ENCODE measurements around the gene FXR2. TPM values are rescaled to one million over a fixed set of nuclear protein-coding genes. Genes with fewer than 3 reads are reported as not detected.

FXR2 gene
- total and polyA plus RNA-seq, 2 donors from 2014 or later = 29.3 to 59.2 TPM

DNA sequence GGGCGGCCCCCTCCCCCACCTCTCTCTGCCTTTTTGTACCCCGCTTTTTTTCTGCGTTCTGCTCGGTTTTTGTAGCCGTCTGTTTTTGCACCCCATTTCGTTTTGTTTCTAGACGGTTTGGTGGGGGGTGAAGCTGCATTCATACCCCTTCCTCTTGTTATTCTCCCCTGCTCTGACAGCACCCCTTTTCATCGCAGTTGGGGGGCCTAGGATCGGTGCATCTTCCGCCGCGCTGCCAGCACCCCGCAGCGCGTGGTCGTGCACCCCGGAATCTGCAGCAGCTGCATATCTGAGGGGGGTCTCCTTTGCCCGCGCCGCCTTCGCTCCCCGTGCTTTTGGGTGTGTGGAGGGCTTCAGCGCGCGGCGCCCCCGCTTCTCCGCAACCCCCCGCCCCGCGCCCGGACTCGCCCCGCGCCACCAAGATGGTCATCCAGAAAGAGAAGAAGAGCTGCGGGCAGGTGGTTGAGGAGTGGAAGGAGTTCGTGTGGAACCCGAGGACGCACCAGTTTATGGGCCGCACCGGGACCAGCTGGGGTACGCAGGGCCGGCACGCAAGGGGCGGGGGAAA is 36.5 kb upstream of the FXR2 start:
- intact Hi-C loops (cut with DNase I) = no loop called here
- no peaks in the 10 kb centered on the region for H3K36me3 ChIP-seq (ENCODE audit: control insufficient read depth in 2 of 3, insufficient read depth in 3 of 3, low read length in 3 of 3)
- FAIRE-seq = no peak
- H3K9ac ChIP-seq (ENCODE audit: low read length in 3 of 3) = peak overlapping the region in 1 of 3 donors; percentile 51
- peak overlapping the region; percentile 26 to 71 (median 47) for H3K4me3 ChIP-seq (ENCODE audit: low read length in 3 of 3)
- H3K27me3 ChIP-seq (ENCODE audit: control insufficient read depth, insufficient read depth, low read length) = no peaks in the 10 kb centered on the region
- TF ChIP-seq, protein P1, sequence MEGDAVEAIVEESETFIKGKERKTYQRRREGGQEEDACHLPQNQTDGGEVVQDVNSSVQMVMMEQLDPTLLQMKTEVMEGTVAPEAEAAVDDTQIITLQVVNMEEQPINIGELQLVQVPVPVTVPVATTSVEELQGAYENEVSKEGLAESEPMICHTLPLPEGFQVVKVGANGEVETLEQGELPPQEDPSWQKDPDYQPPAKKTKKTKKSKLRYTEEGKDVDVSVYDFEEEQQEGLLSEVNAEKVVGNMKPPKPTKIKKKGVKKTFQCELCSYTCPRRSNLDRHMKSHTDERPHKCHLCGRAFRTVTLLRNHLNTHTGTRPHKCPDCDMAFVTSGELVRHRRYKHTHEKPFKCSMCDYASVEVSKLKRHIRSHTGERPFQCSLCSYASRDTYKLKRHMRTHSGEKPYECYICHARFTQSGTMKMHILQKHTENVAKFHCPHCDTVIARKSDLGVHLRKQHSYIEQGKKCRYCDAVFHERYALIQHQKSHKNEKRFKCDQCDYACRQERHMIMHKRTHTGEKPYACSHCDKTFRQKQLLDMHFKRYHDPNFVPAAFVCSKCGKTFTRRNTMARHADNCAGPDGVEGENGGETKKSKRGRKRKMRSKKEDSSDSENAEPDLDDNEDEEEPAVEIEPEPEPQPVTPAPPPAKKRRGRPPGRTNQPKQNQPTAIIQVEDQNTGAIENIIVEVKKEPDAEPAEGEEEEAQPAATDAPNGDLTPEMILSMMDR (IDR thresholded peaks at IDR 0.05; ENCODE audit: borderline replicate concordance, extremely low read depth, insufficient read depth) = no peak
- H3K27ac ChIP-seq (ENCODE audit: low read depth in 2 of 2, low read length in 2 of 2) = no peak overlapping the region
- peaks cover 0 to 6% (median 0%) of the 10 kb centered on the region in 3 donors for H3K4me1 ChIP-seq (ENCODE audit: control insufficient read depth in 2 of 3, insufficient read depth in 2 of 3, low read depth in 1 of 3, low read length in 3 of 3)
- DNase-seq = peak in 1 of 5 donors; percentile 66
- no peaks in the 10 kb centered on the region for H3K9me3 ChIP-seq (ENCODE audit: control insufficient read depth in 2 of 3, insufficient read depth in 1 of 3, low read length in 3 of 3)

DNA sequence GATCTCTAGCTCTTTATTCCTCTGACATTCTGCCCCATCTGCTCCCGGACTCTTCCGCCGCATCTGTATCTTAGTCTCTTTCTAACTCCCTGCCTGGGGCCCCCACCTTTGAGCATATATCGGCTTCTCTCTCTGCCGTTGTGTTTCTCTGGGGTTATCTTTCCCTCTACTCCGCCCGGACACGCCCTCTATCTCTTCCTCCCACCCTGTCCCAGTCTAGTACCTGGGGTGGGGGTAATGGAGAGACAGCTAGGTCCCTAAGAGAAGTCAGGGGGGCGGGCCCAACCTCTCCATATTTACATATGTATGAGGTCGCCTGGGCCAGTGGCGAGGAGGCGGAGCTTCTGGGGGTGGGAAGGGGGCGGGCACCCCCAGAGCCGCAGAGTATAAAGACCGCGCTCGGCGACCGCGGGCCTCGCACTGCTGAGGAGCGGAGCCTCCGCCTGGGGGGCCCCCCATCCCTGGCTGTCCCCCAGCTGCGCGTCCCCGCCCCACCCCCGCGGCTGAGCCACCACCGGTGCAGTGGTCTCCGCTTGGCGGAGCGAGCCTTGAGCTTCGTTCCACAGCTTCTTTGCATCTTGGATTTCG is 35.9 kb upstream of the FXR2 start, which contains the start of gene ATP1B2:
TSS of gene ATP1B2 (plus strand) at position 418 of the 588 bp plus-strand sequence. CDS start 593 bp downstream, outside the sequence.
- no peaks in the 10 kb centered on the region for H3K27me3 ChIP-seq (ENCODE audit: control insufficient read depth, insufficient read depth, low read length)
- no peak for FAIRE-seq
- H3K27ac ChIP-seq (ENCODE audit: low read depth in 2 of 2, low read length in 2 of 2) = no peak within 1 kb of the TSS

DNA sequence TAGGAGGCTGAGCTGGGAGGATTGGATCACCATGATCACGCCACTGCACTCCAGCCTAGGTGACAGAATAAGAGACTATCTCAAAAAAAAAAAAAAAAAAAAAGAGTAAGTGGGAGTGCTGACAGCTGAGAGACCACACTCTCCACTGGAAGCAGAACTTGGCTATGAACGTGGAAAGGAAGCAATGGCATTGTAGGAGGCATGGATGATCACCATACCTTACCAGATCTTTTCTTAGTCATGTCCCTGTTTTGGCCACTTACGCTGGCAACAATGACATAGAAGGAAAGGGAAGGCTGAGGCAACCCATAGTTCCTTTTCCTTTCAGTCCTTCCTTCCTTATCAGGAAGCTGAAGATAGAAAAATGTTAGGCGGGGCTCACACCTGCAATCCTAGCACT is 32.3 kb upstream of the FXR2 start:
- Histone ChIP-seq H3K9ac (ENCODE audit: low read length in 3 of 3) (no peak overlapping the region), H3K27ac (ENCODE audit: low read depth in 2 of 2, low read length in 2 of 2) (no peak overlapping the region), H3K4me3 (ENCODE audit: low read length in 3 of 3) (no peak overlapping the region), H3K4me1 (ENCODE audit: control insufficient read depth in 2 of 3, insufficient read depth in 2 of 3, low read depth in 1 of 3, low read length in 3 of 3) (peaks cover 0 to 6% (median 0%) of the 10 kb centered on the region in 3 donors), H3K9me3 (ENCODE audit: control insufficient read depth in 2 of 3, insufficient read depth in 1 of 3, low read length in 3 of 3) (no peaks in the 10 kb centered on the region), H3K27me3 (ENCODE audit: control insufficient read depth, insufficient read depth, low read length) (no peaks in the 10 kb centered on the region), H3K36me3 (ENCODE audit: control insufficient read depth in 2 of 3, insufficient read depth in 3 of 3, low read length in 3 of 3) (no peaks in the 10 kb centered on the region)
- intact Hi-C loops (cut with DNase I) = no loop called here
- DNase-seq = no peak
- TF ChIP-seq, protein P1 (IDR thresholded peaks at IDR 0.05; ENCODE audit: borderline replicate concordance, extremely low read depth, insufficient read depth) = no peak
- no peak for FAIRE-seq

More for the DNA sequence above, 35.9 kb upstream of the FXR2 start, which contains the start of gene ATP1B2:
- H3K4me3 ChIP-seq (ENCODE audit: low read length in 3 of 3) = peak within 1 kb of the TSS; percentile 26 to 71 (median 47)
- H3K4me1 ChIP-seq (ENCODE audit: control insufficient read depth in 2 of 3, insufficient read depth in 2 of 3, low read depth in 1 of 3, low read length in 3 of 3) = peaks cover 0 to 6% (median 0%) of the 10 kb centered on the region in 3 donors
- TF ChIP-seq, protein P1 (IDR thresholded peaks at IDR 0.05; ENCODE audit: borderline replicate concordance, extremely low read depth, insufficient read depth) = no peak
- H3K9ac ChIP-seq (ENCODE audit: low read length in 3 of 3) = peak within 1 kb of the TSS in 1 of 3 donors; percentile 51
- H3K36me3 ChIP-seq (ENCODE audit: control insufficient read depth in 2 of 3, insufficient read depth in 3 of 3, low read length in 3 of 3) = no peaks in the 10 kb centered on the region
- no peaks in the 10 kb centered on the region for H3K9me3 ChIP-seq (ENCODE audit: control insufficient read depth in 2 of 3, insufficient read depth in 1 of 3, low read length in 3 of 3)
- peak; percentile 81 to 91 (median 88) for DNase-seq
- intact Hi-C loops (cut with DNase I) = no loop called here

Data from kidney (tissue), 14 donors.